ENCODE results near the gene BPIFA3.

Gene BPIFA3

DNA sequence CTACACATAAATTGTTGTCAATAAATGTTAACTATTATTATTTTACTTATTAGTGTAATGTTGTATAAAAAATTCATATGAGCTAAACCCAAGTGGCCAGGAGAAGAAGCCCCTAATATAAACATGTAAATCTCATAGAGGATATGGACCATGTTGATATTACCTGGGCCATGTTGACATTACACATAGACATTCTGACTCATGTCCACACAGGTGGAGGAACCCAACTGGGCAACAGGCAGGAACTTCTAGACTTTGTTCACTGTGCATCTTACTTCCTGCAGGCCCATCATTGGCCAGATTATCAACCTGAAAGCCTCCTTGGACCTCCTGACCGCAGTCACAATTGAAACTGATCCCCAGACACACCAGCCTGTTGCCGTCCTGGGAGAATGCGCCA, 42.0 kb upstream of the BPIFA3 start:
- H3K27me3 ChIP-seq (ENCODE audit: control insufficient read depth in 1 of 2, insufficient read depth in 1 of 2, low read length in 2 of 2): peaks cover 8 to 24% of the 10 kb centered on the region in 2 experiments
- H3K9ac ChIP-seq (ENCODE audit: low read length): no peak overlapping the region

DNA sequence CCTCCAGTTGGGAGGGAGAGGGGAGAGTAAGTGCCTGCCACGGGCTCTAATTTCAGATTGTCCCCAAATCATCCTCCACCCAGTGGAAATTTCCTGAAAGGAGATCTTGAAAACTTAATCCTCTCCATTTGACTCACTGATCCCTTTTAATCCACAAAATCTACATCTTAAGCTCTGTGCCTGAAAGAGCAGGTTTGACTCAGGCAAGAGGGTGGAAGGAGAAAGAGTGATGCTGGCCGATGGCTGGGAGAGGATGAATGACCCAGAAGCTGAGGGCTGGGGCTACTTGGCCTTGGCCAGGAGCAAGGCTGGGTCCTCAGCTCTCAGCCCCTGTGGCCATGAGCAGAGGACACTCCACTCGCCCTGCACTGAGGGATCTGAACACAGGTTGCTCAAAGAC, 41.1 kb upstream of the BPIFA3 start:
- no peak overlapping the region for H3K23ac ChIP-seq (ENCODE audit: low read length in 2 of 2)
- H3K4me3 ChIP-seq (ENCODE audit: insufficient read depth in 1 of 2, low read depth in 1 of 2, low read length in 2 of 2): no peak overlapping the region
- H3K27ac ChIP-seq (ENCODE audit: low read length, poor library complexity, severe bottlenecking): no peak overlapping the region
- no peak overlapping the region for H2BK12ac ChIP-seq (ENCODE audit: low read length in 2 of 2)
- peaks cover 2% of the 10 kb centered on the region for H3K4me1 ChIP-seq (ENCODE audit: control insufficient read depth, insufficient read depth, low read depth, low read length)
- H3K9me3 ChIP-seq (ENCODE audit: control insufficient read depth, low read length): no peaks in the 10 kb centered on the region
- H3K14ac ChIP-seq (ENCODE audit: low read length in 2 of 2): no peak overlapping the region
- H2BK5ac ChIP-seq (ENCODE audit: low read depth, low read length, poor library complexity, severe bottlenecking): no peak overlapping the region
- no peaks in the 10 kb centered on the region for H3K79me1 ChIP-seq (replicated peaks; ENCODE audit: low read length, poor library complexity, severe bottlenecking)
- H4K91ac ChIP-seq (ENCODE audit: low read length): no peak overlapping the region
- H4K8ac ChIP-seq (ENCODE audit: low read length): no peak overlapping the region
- H3K9ac ChIP-seq (ENCODE audit: low read length): no peak overlapping the region
- H3K36me3 ChIP-seq (ENCODE audit: control insufficient read depth in 1 of 2, insufficient read depth in 2 of 2, low read depth in 1 of 2, low read length in 2 of 2): no peaks in the 10 kb centered on the region
- no peak overlapping the region for H2BK120ac ChIP-seq (ENCODE audit: low read depth, low read length)
- no peak overlapping the region for H2AFZ ChIP-seq (ENCODE audit: low read depth, low read length)
- H2AK5ac ChIP-seq (ENCODE audit: low read length, severe bottlenecking): no peak overlapping the region
- DNase-seq: no peak
- no peak overlapping the region for H2BK15ac ChIP-seq (ENCODE audit: low read depth, poor library complexity, severe bottlenecking)
- 46% methylated on average over 2 of the region's 3 CpGs for WGBS
- H3K4ac ChIP-seq (ENCODE audit: low read depth in 1 of 2, low read length in 2 of 2): no peak overlapping the region
- no peak overlapping the region for H3K18ac ChIP-seq (ENCODE audit: low read depth in 1 of 2, low read length in 2 of 2)
- H3K4me2 ChIP-seq (ENCODE audit: low read length, poor library complexity, severe bottlenecking): no peak overlapping the region
- peaks cover 8 to 26% of the 10 kb centered on the region in 2 experiments for H3K27me3 ChIP-seq (ENCODE audit: control insufficient read depth in 1 of 2, insufficient read depth in 1 of 2, low read length in 2 of 2)

More for the DNA sequence above, 42.0 kb upstream of the BPIFA3 start:
- no peak overlapping the region for H3K4me3 ChIP-seq (ENCODE audit: insufficient read depth in 1 of 2, low read depth in 1 of 2, low read length in 2 of 2)
- no peaks in the 10 kb centered on the region for H3K36me3 ChIP-seq (ENCODE audit: control insufficient read depth in 1 of 2, insufficient read depth in 2 of 2, low read depth in 1 of 2, low read length in 2 of 2)
- H3K4ac ChIP-seq (ENCODE audit: low read depth in 1 of 2, low read length in 2 of 2): no peak overlapping the region
- no peaks in the 10 kb centered on the region for H3K79me1 ChIP-seq (replicated peaks; ENCODE audit: low read length, poor library complexity, severe bottlenecking)
- no peak overlapping the region for H3K27ac ChIP-seq (ENCODE audit: low read length, poor library complexity, severe bottlenecking)
- H2BK12ac ChIP-seq (ENCODE audit: low read length in 2 of 2): no peak overlapping the region
- no peak overlapping the region for H4K8ac ChIP-seq (ENCODE audit: low read length)
- 85% methylated on average over 3 of the region's 3 CpGs for WGBS
- H2AFZ ChIP-seq (ENCODE audit: low read depth, low read length): no peak overlapping the region
- no peak for DNase-seq
- H3K4me1 ChIP-seq (ENCODE audit: control insufficient read depth, insufficient read depth, low read depth, low read length): peaks cover 2% of the 10 kb centered on the region
- H3K4me2 ChIP-seq (ENCODE audit: low read length, poor library complexity, severe bottlenecking): no peak overlapping the region
- no peak overlapping the region for H2BK15ac ChIP-seq (ENCODE audit: low read depth, poor library complexity, severe bottlenecking)
- H3K9me3 ChIP-seq (ENCODE audit: control insufficient read depth, low read length): no peaks in the 10 kb centered on the region
- no peak overlapping the region for H2BK5ac ChIP-seq (ENCODE audit: low read depth, low read length, poor library complexity, severe bottlenecking)
- no peak overlapping the region for H4K91ac ChIP-seq (ENCODE audit: low read length)
- no peak overlapping the region for H2BK120ac ChIP-seq (ENCODE audit: low read depth, low read length)
- H3K23ac ChIP-seq (ENCODE audit: low read length in 2 of 2): no peak overlapping the region
- H3K18ac ChIP-seq (ENCODE audit: low read depth in 1 of 2, low read length in 2 of 2): no peak overlapping the region
- H3K14ac ChIP-seq (ENCODE audit: low read length in 2 of 2): no peak overlapping the region
- no peak overlapping the region for H2AK5ac ChIP-seq (ENCODE audit: low read length, severe bottlenecking)

DNA sequence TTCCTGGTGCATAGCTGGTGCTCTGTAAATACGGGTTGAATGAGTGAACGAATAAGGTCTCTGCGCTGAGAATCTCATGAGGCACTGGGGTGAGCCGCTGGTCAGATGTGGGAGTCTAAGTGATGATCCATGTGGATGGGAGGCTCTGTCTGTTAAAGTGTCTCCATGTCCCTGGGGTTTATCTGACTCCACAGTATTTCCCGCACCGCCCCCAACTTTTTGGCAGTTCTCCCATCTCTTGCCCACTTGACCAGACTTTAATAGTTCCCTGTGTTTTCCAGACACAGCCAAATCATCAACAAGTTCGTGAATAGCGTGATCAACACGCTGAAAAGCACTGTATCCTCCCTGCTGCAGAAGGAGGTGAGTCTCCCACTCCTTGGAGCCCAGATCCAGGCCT, 39.3 kb upstream of the BPIFA3 start:
- Histone ChIP-seq H3K18ac (ENCODE audit: low read depth in 1 of 2, low read length in 2 of 2) (no peak overlapping the region), H3K23ac (ENCODE audit: low read length in 2 of 2) (no peak overlapping the region), H2BK5ac (ENCODE audit: low read depth, low read length, poor library complexity, severe bottlenecking) (no peak overlapping the region), H2AK5ac (ENCODE audit: low read length, severe bottlenecking) (no peak overlapping the region), H3K4ac (ENCODE audit: low read depth in 1 of 2, low read length in 2 of 2) (no peak overlapping the region), H3K4me1 (ENCODE audit: control insufficient read depth, insufficient read depth, low read depth, low read length) (peaks cover 2% of the 10 kb centered on the region), H3K4me2 (ENCODE audit: low read length, poor library complexity, severe bottlenecking) (no peak overlapping the region), H3K79me1 (replicated peaks; ENCODE audit: low read length, poor library complexity, severe bottlenecking) (no peaks in the 10 kb centered on the region), H3K27me3 (ENCODE audit: control insufficient read depth in 1 of 2, insufficient read depth in 1 of 2, low read length in 2 of 2) (peaks cover 6 to 31% of the 10 kb centered on the region in 2 experiments), H4K8ac (ENCODE audit: low read length) (no peak overlapping the region), H4K91ac (ENCODE audit: low read length) (no peak overlapping the region), H2AFZ (ENCODE audit: low read depth, low read length) (no peak overlapping the region), H3K27ac (ENCODE audit: low read length, poor library complexity, severe bottlenecking) (no peak overlapping the region), H2BK120ac (ENCODE audit: low read depth, low read length) (no peak overlapping the region), H3K14ac (ENCODE audit: low read length in 2 of 2) (no peak overlapping the region), H2BK12ac (ENCODE audit: low read length in 2 of 2) (no peak overlapping the region), H3K36me3 (ENCODE audit: control insufficient read depth in 1 of 2, insufficient read depth in 2 of 2, low read depth in 1 of 2, low read length in 2 of 2) (no peaks in the 10 kb centered on the region), H3K9me3 (ENCODE audit: control insufficient read depth, low read length) (peaks cover 1% of the 10 kb centered on the region), H3K4me3 (ENCODE audit: insufficient read depth in 1 of 2, low read depth in 1 of 2, low read length in 2 of 2) (no peak overlapping the region), H2BK15ac (ENCODE audit: low read depth, poor library complexity, severe bottlenecking) (no peak overlapping the region), H3K9ac (ENCODE audit: low read length) (no peak overlapping the region)
- DNase-seq: no peak
- WGBS: 73% methylated on average over 9 of the region's 9 CpGs

DNA sequence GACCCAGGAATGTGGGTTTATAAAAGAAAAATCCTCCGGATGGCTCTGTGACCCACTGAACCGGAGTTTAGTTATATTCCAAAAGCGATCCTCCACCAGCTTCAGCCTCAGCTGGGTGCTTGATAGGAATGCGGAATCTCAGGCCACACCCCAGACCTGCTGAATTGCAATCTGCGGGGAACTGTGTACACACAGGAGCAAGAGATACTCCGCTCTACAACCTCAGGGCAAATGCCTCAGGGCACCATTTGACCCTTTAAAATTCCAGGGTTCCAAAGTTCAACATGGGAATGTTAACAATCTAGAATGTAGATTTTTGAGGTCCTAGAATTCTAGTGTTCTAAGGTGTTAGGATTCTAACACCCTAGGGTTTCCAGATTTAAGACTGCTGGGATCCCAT, 38.4 kb upstream of the BPIFA3 start:
- Histone ChIP-seq H3K9me3 (ENCODE audit: control insufficient read depth, low read length) (peaks cover 9% of the 10 kb centered on the region), H3K14ac (ENCODE audit: low read length in 2 of 2) (no peak overlapping the region), H4K8ac (ENCODE audit: low read length) (no peak overlapping the region), H4K91ac (ENCODE audit: low read length) (no peak overlapping the region), H2AFZ (ENCODE audit: low read depth, low read length) (no peak overlapping the region), H2AK5ac (ENCODE audit: low read length, severe bottlenecking) (no peak overlapping the region), H3K4me2 (ENCODE audit: low read length, poor library complexity, severe bottlenecking) (no peak overlapping the region), H3K27ac (ENCODE audit: low read length, poor library complexity, severe bottlenecking) (no peak overlapping the region), H3K23ac (ENCODE audit: low read length in 2 of 2) (no peak overlapping the region), H3K18ac (ENCODE audit: low read depth in 1 of 2, low read length in 2 of 2) (no peak overlapping the region), H3K4me1 (ENCODE audit: control insufficient read depth, insufficient read depth, low read depth, low read length) (peaks cover 2% of the 10 kb centered on the region), H2BK5ac (ENCODE audit: low read depth, low read length, poor library complexity, severe bottlenecking) (no peak overlapping the region), H2BK12ac (ENCODE audit: low read length in 2 of 2) (no peak overlapping the region), H2BK15ac (ENCODE audit: low read depth, poor library complexity, severe bottlenecking) (no peak overlapping the region), H2BK120ac (ENCODE audit: low read depth, low read length) (no peak overlapping the region), H3K79me1 (replicated peaks; ENCODE audit: low read length, poor library complexity, severe bottlenecking) (no peaks in the 10 kb centered on the region), H3K36me3 (ENCODE audit: control insufficient read depth in 1 of 2, insufficient read depth in 2 of 2, low read depth in 1 of 2, low read length in 2 of 2) (no peaks in the 10 kb centered on the region), H3K4ac (ENCODE audit: low read depth in 1 of 2, low read length in 2 of 2) (no peak overlapping the region), H3K9ac (ENCODE audit: low read length) (no peak overlapping the region), H3K27me3 (ENCODE audit: control insufficient read depth in 1 of 2, insufficient read depth in 1 of 2, low read length in 2 of 2) (peaks cover 5 to 39% of the 10 kb centered on the region in 2 experiments), H3K4me3 (ENCODE audit: insufficient read depth in 1 of 2, low read depth in 1 of 2, low read length in 2 of 2) (no peak overlapping the region)
- WGBS: 76% methylated on average over 5 of the region's 6 CpGs
- DNase-seq: no peak

Measured in mesenchymal stem cell (in vitro differentiated cells and primary cell).